ENCODE results near the gene TUBB2A. TPM values are rescaled to one million over a fixed set of nuclear protein-coding genes. Genes with fewer than 3 reads are reported as not detected.

Gene TUBB2A
- total RNA-seq, 4 donors from 2014 or later: 104 to 219 (median 142) TPM

DNA sequence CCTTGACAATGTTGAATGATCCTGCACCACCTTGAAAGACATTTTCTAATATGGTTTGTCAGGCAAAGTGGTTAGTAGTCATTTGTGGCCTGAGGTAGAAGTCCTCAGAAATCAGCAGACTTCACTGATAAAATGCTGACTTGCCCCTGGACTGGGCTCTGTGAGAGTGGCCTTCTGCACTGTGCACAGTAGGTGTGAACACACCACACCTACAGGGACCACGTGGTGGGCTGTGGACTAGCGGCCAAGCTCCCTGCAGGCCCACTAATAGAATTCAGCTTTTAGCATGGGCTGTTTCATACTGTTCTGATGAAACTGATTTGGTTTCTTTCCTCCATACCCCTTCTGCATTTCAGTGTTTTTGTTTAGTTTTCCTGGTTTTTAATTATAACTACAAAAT lies 31.5 kb downstream of the TUBB2A start:
- peak in 1 of 2 donors; percentile 70 for DNase-seq (ENCODE audit: low spot score in 2 of 2)
- no peak overlapping the region for H3K4me3 ChIP-seq (ENCODE audit: low read depth, poor library complexity, severe bottlenecking)
- no peak for TF ChIP-seq CTCF (IDR thresholded peaks at IDR 0.05)
- intact Hi-C loops (cut with DNase I; ENCODE audit: low total_unique reads): loop anchor here (5.0 to 10.0 kb wide), 2 partner anchors 81 to 129 kb away; partner anchors contain the start of gene PSMG4
- 28 to 46% methylated on average over 2 of the region's 2 CpGs for WGBS, 2 donors

DNA sequence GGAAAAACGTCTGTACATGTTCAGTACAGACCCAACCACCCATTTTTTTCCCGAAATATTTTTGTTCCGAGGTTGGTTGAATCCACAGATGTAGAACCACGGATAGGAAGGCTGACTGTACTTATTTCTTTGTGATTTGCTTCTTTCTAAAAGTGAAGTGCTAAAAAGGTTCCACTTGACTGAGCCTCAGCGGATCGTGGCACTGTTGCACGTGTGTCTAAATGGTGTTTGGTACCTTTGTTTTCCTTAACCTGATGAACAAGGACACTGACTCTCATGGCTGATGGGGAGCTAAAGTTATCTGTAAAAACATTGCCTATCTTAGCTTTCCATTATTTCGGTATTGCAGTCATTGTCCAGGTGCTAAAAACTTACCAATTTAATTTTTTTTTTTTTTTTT lies 32.7 kb downstream of the TUBB2A start:
- no peak for TF ChIP-seq POLR2A (IDR thresholded peaks at IDR 0.05)
- no peak for TF ChIP-seq CTCF (IDR thresholded peaks at IDR 0.05)
- no peak overlapping the region for H3K4me3 ChIP-seq (ENCODE audit: low read depth, poor library complexity, severe bottlenecking)
- intact Hi-C loops (cut with DNase I; ENCODE audit: low total_unique reads): loop anchor here (5.0 to 10.0 kb wide), 2 partner anchors 83 to 130 kb away; partner anchors contain the start of gene PSMG4
- WGBS, 2 donors: 77 to 83% methylated on average over 8 of the region's 8 CpGs
- DNase-seq (ENCODE audit: low spot score in 2 of 2): peak in 1 of 2 donors; percentile 39

DNA sequence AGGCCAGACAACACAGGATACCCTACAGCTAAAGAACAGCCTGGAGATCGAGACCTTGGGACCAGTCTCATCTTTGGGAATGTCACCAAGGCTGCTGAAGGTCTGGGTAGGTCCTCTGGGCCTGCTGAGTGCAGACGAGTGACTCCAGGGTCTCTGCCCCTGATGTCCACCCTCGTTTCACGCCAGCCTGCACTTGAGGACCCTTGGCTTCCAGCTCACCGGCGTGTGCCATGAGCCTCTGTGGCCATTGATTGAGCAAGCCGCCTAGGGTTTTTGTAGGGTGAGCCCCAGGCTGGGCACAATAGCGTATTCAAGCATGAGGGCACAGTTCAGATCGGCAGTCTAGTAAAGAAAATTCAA lies 34.5 kb downstream of the TUBB2A start:
- no peak overlapping the region for H3K4me3 ChIP-seq (ENCODE audit: low read depth, poor library complexity, severe bottlenecking)
- intact Hi-C loops (cut with DNase I; ENCODE audit: low total_unique reads): loop anchor here (10.0 kb wide), 1 partner anchor 132 kb away; the partner anchor contains the start of gene PSMG4
- TF ChIP-seq CTCF (IDR thresholded peaks at IDR 0.05): no peak
- no peak for TF ChIP-seq POLR2A (IDR thresholded peaks at IDR 0.05)
- DNase-seq (ENCODE audit: low spot score in 2 of 2): peak in 1 of 2 donors; percentile 64
- 93% methylated on average over 9 of the region's 9 CpGs for WGBS, 2 donors

- TF ChIP-seq CTCF (IDR thresholded peaks at IDR 0.05) (no peak), POLR2A (IDR thresholded peaks at IDR 0.05) (no peak)
- no peak overlapping the region for H3K4me3 ChIP-seq (ENCODE audit: low read depth, poor library complexity, severe bottlenecking)
- intact Hi-C loops (cut with DNase I; ENCODE audit: low total_unique reads): loop anchor here (10.0 kb wide), 1 partner anchor 134 kb away; the partner anchor contains the start of gene PSMG4
- WGBS, 2 donors: 87 to 90% methylated on average over 5 of the region's 5 CpGs
- peak in 1 of 2 donors; percentile 56 for DNase-seq (ENCODE audit: low spot score in 2 of 2)
Observed at GRCh38 chr6:3120765-3121089, 36.6 kb downstream of the TUBB2A start.

GRCh38 chr6:3119040-3119723 lies 38.2 kb downstream of the TUBB2A start:
- TF ChIP-seq CTCF (IDR thresholded peaks at IDR 0.05) (no peak), POLR2A (IDR thresholded peaks at IDR 0.05) (no peak)
- H3K4me3 ChIP-seq (ENCODE audit: low read depth, poor library complexity, severe bottlenecking): peak overlapping the region; percentile 71
- 20 to 24% methylated on average over 18 to 19 of the region's 19 CpGs for WGBS, 2 donors
- intact Hi-C loops (cut with DNase I; ENCODE audit: low total_unique reads): no loop called here
- peak; percentile 27 to 82 for DNase-seq (ENCODE audit: low spot score in 2 of 2)

Measured in lower leg skin (tissue), 4 donors.